ENCODE measurements around the gene RELL1. TPM values are rescaled to one million over a fixed set of nuclear protein-coding genes. Genes with fewer than 3 reads are reported as not detected.
A peak's percentile ranks its signal among the peaks of the same experiment; 100 is the strongest.

Gene RELL1
- total and polyA plus RNA-seq, 4 experiments from 2014 or later: 3.9 to 36.9 (median 21.9) TPM

DNA sequence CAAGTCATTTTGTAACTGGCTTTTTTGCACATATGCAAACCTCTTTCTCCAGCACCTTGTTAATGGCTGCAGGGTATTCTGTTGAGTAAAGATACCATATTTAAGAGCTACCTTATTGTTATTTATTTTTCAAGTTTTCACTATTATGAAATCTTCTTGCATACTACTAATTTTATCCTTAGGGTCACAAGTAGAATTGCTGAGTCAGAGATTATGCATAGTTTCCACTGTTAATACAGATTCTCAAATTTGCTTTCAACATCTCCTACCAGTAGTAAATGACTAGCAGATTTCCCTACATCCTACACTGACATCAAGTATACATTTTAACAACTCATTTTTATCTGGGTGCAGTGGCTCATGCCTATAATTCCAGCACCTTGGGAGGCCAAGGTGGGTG is 112.6 kb downstream of the RELL1 start:
- H3K4me3 Mint-ChIP-seq: no peak overlapping the region
- ChIA-PET CTCF (ENCODE audit: partially characterized antibody) (no interaction called here), POLR2A (ENCODE audit: partially characterized antibody) (no interaction called here)
- no peak overlapping the region for H3K27ac Mint-ChIP-seq
- no peaks in the 10 kb centered on the region for H3K36me3 ChIP-seq (ENCODE audit: insufficient read depth, low read length)
- H3K4me3 ChIP-seq (ENCODE audit: low read length in 2 of 2): no peak overlapping the region
- H3K27ac ChIP-seq (ENCODE audit: low read depth, low read length): no peak overlapping the region
- no peaks in the 10 kb centered on the region for H3K9me3 ChIP-seq (ENCODE audit: control insufficient read depth in 1 of 2, low read length in 2 of 2)
- DNase-seq: no peak
- no peaks in the 10 kb centered on the region for H3K36me3 Mint-ChIP-seq
- no peaks in the 10 kb centered on the region for H3K27me3 ChIP-seq (ENCODE audit: insufficient read depth, low read length)
- intact Hi-C loops (cut with micrococcal nuclease): no loop called here
- no peaks in the 10 kb centered on the region for H3K4me1 ChIP-seq (ENCODE audit: insufficient read depth, low read length)
- no peaks in the 10 kb centered on the region for H3K4me1 Mint-ChIP-seq
- H3K9me3 Mint-ChIP-seq: peaks cover 2 to 31% (median 24%) of the 10 kb centered on the region in 8 donors
- H3K27me3 Mint-ChIP-seq: no peaks in the 10 kb centered on the region

DNA sequence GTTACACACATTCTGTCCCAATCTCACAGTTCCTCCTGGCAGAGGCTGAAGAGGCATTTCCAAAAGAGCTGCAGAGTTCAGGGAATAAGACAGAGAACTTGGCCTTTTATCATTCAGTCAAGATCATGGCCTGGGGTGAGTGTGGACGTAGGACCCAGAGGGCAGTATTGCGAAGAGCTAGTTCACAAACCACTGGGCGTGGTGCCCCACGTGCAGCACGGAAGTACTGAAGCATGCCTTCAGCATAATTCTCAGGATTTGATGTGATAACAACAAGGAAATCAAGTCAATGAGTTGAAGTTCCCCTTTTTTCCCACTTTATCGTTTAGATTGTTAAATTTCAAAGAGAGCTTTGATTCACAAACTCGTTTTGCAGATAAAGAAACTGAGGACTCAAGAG is 117.7 kb downstream of the RELL1 start:
- no peak overlapping the region for H3K4me3 Mint-ChIP-seq
- no peaks in the 10 kb centered on the region for H3K27me3 Mint-ChIP-seq
- H3K4me1 Mint-ChIP-seq: peaks cover 0 to 2% (median 0%) of the 10 kb centered on the region in 4 donors
- H3K27ac ChIP-seq (ENCODE audit: low read depth, low read length): no peak overlapping the region
- H3K27ac Mint-ChIP-seq: peak overlapping the region in 2 of 7 donors; percentile 26 to 31
- DNase-seq: no peak
- POLR2A ChIA-PET (ENCODE audit: partially characterized antibody): no interaction called here
- H3K27me3 ChIP-seq (ENCODE audit: insufficient read depth, low read length): no peaks in the 10 kb centered on the region
- H3K9me3 ChIP-seq (ENCODE audit: control insufficient read depth in 1 of 2, low read length in 2 of 2): no peaks in the 10 kb centered on the region
- H3K36me3 Mint-ChIP-seq: no peaks in the 10 kb centered on the region
- H3K36me3 ChIP-seq (ENCODE audit: insufficient read depth, low read length): no peaks in the 10 kb centered on the region
- H3K4me3 ChIP-seq (ENCODE audit: low read length in 2 of 2): no peak overlapping the region
- CTCF ChIA-PET (ENCODE audit: partially characterized antibody): interaction anchor here (1.4 kb wide), 1 partner anchor 116 kb away, joined by 9 read pairs; no protein-coding TSS in a partner anchor
- intact Hi-C loops (cut with micrococcal nuclease): loop anchor here (5.0 kb wide), 1 partner anchor 1216 kb away; no protein-coding TSS in a partner anchor
- H3K9me3 Mint-ChIP-seq: no peaks in the 10 kb centered on the region
- H3K4me1 ChIP-seq (ENCODE audit: insufficient read depth, low read length): no peaks in the 10 kb centered on the region

DNA sequence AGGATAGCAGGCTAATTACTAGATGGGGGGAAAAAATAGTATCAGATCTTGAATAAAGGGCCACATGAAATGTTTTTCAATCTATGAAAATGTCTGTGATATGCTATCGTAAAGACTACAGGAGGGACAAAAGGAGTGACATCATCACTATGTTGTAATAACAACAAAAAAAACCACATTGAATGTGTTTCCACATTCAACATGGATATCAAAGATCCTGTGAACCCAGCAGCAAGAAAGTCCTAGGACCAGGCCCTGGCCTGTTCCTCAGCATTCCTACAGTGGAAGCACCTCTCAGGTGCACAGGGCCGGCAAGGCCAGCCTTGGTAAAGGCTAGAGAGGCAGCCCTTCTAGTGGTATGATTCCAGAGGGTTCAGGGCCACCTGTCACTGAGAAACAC is 118.3 kb downstream of the RELL1 start:
- H3K27ac Mint-ChIP-seq: no peak overlapping the region
- CTCF ChIA-PET (ENCODE audit: partially characterized antibody): interaction anchor here (1.4 to 4.7 kb wide), 2 partner anchors 114 to 117 kb away, joined by 4 to 36 read pairs; a partner anchor contains a TSS
- no peak overlapping the region for H3K27ac ChIP-seq (ENCODE audit: low read depth, low read length)
- POLR2A ChIA-PET (ENCODE audit: partially characterized antibody): no interaction called here
- no peaks in the 10 kb centered on the region for H3K27me3 Mint-ChIP-seq
- no peaks in the 10 kb centered on the region for H3K4me1 ChIP-seq (ENCODE audit: insufficient read depth, low read length)
- H3K36me3 ChIP-seq (ENCODE audit: insufficient read depth, low read length): no peaks in the 10 kb centered on the region
- no peaks in the 10 kb centered on the region for H3K36me3 Mint-ChIP-seq
- no peaks in the 10 kb centered on the region for H3K27me3 ChIP-seq (ENCODE audit: insufficient read depth, low read length)
- no peak overlapping the region for H3K4me3 ChIP-seq (ENCODE audit: low read length in 2 of 2)
- no peaks in the 10 kb centered on the region for H3K9me3 Mint-ChIP-seq
- no peak for DNase-seq
- no peaks in the 10 kb centered on the region for H3K9me3 ChIP-seq (ENCODE audit: control insufficient read depth in 1 of 2, low read length in 2 of 2)
- intact Hi-C loops (cut with micrococcal nuclease): loop anchor here (5.0 kb wide), 1 partner anchor 1216 kb away; no protein-coding TSS in a partner anchor
- peaks cover 0 to 2% (median 0%) of the 10 kb centered on the region in 4 donors for H3K4me1 Mint-ChIP-seq
- no peak overlapping the region for H3K4me3 Mint-ChIP-seq

DNA sequence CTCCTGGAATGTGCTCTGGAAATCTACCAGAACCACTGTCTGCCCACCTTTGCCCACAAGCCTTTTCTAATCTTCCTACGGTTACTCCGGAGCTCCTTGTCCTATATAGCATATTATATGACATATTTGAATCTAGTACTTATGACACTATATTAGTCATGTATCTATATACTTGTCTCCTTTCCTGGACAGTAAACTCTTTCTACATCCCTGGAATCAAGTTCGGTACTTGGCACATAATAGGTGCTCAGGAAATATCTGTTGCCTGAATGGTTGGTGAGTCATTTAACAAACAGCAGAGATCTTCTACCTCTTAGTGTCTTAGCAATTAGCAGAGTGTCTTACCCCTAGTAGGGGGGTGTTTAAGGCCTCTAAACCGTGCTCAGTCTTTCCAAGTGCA is 123.6 kb downstream of the RELL1 start:
- CTCF ChIA-PET (ENCODE audit: partially characterized antibody): no interaction called here
- H3K4me3 Mint-ChIP-seq: no peak overlapping the region
- no peaks in the 10 kb centered on the region for H3K36me3 Mint-ChIP-seq
- Histone ChIP-seq H3K27me3 (ENCODE audit: insufficient read depth, low read length) (no peaks in the 10 kb centered on the region), H3K36me3 (ENCODE audit: insufficient read depth, low read length) (no peaks in the 10 kb centered on the region), H3K9me3 (ENCODE audit: control insufficient read depth in 1 of 2, low read length in 2 of 2) (no peaks in the 10 kb centered on the region), H3K4me3 (ENCODE audit: low read length in 2 of 2) (no peak overlapping the region), H3K4me1 (ENCODE audit: insufficient read depth, low read length) (no peaks in the 10 kb centered on the region), H3K27ac (ENCODE audit: low read depth, low read length) (no peak overlapping the region)
- intact Hi-C loops (cut with micrococcal nuclease): no loop called here
- no peak for DNase-seq
- no peak overlapping the region for H3K27ac Mint-ChIP-seq
- POLR2A ChIA-PET (ENCODE audit: partially characterized antibody): no interaction called here
- H3K27me3 Mint-ChIP-seq: peaks cover 0 to 2% of the 10 kb centered on the region in 2 donors
- H3K9me3 Mint-ChIP-seq: peaks cover 0 to 7% (median under 1%) of the 10 kb centered on the region in 8 donors
- H3K4me1 Mint-ChIP-seq: no peaks in the 10 kb centered on the region

DNA sequence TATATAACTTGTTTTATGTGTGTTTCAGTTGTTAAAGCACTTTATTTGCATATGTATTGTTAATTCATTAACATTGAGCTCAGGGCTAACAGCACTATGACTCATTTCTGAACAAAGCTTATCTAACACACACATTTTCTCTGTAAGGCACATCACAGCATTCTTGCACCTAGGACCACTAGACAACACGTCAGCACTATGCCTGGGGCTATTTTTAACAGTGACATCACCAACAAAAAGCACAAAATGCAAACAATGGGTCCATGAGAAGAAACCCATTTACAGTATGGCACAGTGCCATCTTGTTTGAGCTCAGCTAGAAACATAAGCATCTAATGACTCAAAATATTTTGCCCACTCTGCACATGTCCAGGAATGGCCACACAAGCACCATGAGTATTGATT is 124.4 kb downstream of the RELL1 start:
- POLR2A ChIA-PET (ENCODE audit: partially characterized antibody): no interaction called here
- Mint-ChIP-seq H3K4me1 (no peaks in the 10 kb centered on the region), H3K4me3 (no peak overlapping the region), H3K27ac (no peak overlapping the region), H3K36me3 (no peaks in the 10 kb centered on the region), H3K27me3 (peaks cover 0 to 2% of the 10 kb centered on the region in 2 donors), H3K9me3 (peaks cover 0 to 7% (median under 1%) of the 10 kb centered on the region in 8 donors)
- CTCF ChIA-PET (ENCODE audit: partially characterized antibody): interaction anchor here (0.8 kb wide), 1 partner anchor 206 kb away, joined by 3 read pairs; no protein-coding TSS in a partner anchor
- Histone ChIP-seq H3K4me3 (ENCODE audit: low read length in 2 of 2) (no peak overlapping the region), H3K9me3 (ENCODE audit: control insufficient read depth in 1 of 2, low read length in 2 of 2) (no peaks in the 10 kb centered on the region), H3K36me3 (ENCODE audit: insufficient read depth, low read length) (no peaks in the 10 kb centered on the region), H3K27me3 (ENCODE audit: insufficient read depth, low read length) (no peaks in the 10 kb centered on the region), H3K27ac (ENCODE audit: low read depth, low read length) (no peak overlapping the region), H3K4me1 (ENCODE audit: insufficient read depth, low read length) (no peaks in the 10 kb centered on the region)
- no peak for DNase-seq
- intact Hi-C loops (cut with micrococcal nuclease): no loop called here

DNA sequence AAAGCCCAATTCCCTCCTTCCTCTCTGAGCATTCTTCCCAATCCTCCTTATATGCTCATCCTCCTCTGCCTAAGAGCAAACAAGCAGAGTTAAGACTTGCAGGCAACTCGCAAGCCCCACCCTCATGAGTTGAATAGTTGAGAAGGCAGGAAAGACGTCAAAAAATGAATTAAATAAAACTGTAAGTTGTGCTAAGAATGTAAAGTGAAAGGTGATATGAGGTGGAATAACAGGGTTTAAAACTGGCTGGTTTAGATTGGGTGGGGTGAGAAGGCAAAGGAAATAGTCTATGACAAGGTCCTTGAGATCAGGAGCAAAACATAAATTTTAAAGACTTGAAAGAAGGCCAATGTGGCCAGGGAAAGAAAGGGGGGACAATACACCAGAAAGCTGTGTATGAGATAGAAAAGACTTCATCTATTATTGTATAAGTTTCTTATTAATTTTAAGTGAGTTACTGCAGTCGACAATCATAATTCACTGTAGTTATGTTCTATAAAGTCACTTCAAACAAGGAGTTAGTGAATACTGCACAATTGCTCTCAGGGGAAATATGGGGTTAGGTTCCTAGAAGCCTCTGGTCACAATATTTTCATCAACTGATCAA is 124.9 kb downstream of the RELL1 start:
- no peak for DNase-seq
- Mint-ChIP-seq H3K4me3 (no peak overlapping the region), H3K4me1 (no peaks in the 10 kb centered on the region), H3K27me3 (peaks cover 0 to 2% of the 10 kb centered on the region in 2 donors), H3K27ac (no peak overlapping the region), H3K36me3 (no peaks in the 10 kb centered on the region), H3K9me3 (peaks cover 0 to 7% (median under 1%) of the 10 kb centered on the region in 8 donors)
- POLR2A ChIA-PET (ENCODE audit: partially characterized antibody): no interaction called here
- H3K4me1 ChIP-seq (ENCODE audit: insufficient read depth, low read length): no peaks in the 10 kb centered on the region
- no peaks in the 10 kb centered on the region for H3K36me3 ChIP-seq (ENCODE audit: insufficient read depth, low read length)
- H3K27ac ChIP-seq (ENCODE audit: low read depth, low read length): no peak overlapping the region
- no peak overlapping the region for H3K4me3 ChIP-seq (ENCODE audit: low read length in 2 of 2)
- CTCF ChIA-PET (ENCODE audit: partially characterized antibody): interaction anchor here (0.8 kb wide), 1 partner anchor 206 kb away, joined by 3 read pairs; no protein-coding TSS in a partner anchor
- intact Hi-C loops (cut with micrococcal nuclease): no loop called here
- H3K27me3 ChIP-seq (ENCODE audit: insufficient read depth, low read length): no peaks in the 10 kb centered on the region
- no peaks in the 10 kb centered on the region for H3K9me3 ChIP-seq (ENCODE audit: control insufficient read depth in 1 of 2, low read length in 2 of 2)
